ENCODE data around the gene FIP1L1. TPM values are rescaled to one million over a fixed set of nuclear protein-coding genes. Genes with fewer than 3 reads are reported as not detected.

Gene FIP1L1
- total RNA-seq, 1 experiment from 2014 or later = 47.6 TPM

DNA sequence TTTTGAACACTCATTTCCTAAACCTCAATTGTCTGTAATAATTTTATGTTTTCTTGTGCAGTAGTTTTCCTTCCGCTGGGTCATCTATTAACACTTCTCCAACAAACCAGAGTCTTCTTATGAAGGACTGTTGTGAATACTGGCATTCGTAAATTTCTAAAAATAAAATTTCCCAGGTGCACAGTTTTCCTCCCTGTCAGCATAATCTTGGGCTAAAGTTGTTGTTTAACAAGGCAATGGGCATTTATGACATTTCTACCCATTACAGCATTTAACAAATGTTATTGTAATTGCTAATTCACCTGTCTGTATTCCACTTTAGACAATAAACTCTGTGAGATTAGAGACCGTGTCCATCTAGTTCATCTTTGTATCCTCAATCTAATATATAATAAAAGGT is 12.8 kb upstream of the FIP1L1 start:
- ATAC-seq (no peak), DNase-seq (ENCODE audit: low spot score) (no peak)
- H3K4me1 Mint-ChIP-seq = peaks cover 18% of the 10 kb centered on the region
- no peaks in the 10 kb centered on the region for H3K36me3 Mint-ChIP-seq
- H3K27ac Mint-ChIP-seq = no peak overlapping the region
- POLR2A ChIA-PET = no interaction called here
- peak overlapping the region; percentile 90 for H3K4me3 Mint-ChIP-seq
- CTCF ChIA-PET = no interaction called here
- peaks cover 36% of the 10 kb centered on the region for H3K27me3 Mint-ChIP-seq (ENCODE audit: low read depth)
- peaks cover 6% of the 10 kb centered on the region; the same call in 1 of the 2 replicates for H3K9me3 Mint-ChIP-seq
- TF ChIP-seq, protein P1, sequence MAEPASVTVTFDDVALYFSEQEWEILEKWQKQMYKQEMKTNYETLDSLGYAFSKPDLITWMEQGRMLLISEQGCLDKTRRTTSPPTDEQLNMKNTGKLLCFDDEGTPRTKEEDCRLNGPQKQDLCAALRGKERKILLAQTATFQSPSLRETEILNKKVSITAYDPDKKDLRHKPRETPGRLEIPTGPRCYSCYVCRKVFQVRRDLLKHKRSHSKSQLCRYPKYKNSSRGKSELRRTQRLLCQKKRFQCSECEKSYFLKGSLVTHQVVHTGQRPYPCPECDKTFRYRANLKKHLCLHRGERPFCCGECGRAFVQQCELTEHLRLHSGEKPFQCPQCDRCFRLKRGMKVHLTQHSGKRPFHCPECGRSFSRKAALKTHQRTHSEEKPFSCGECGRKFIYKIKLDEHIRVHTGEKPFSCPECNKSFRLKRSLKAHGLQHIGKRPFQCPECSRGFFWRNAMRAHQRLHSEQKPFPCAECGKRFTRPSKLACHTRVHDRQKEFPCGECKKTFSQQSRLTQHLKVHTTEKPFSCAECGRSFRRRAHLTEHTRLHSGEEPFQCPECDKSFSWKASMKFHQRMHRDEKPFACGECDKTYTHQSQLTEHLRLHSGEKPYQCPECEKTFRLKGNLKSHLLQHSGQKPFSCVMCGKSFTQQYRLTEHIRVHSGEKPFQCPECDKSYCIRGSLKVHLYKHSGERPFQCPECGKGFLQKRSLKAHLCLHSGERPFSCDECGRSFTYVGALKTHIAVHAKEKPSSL (CRISPR knock-in tag; conservative IDR thresholded peaks at IDR 0.05) = no peak

DNA sequence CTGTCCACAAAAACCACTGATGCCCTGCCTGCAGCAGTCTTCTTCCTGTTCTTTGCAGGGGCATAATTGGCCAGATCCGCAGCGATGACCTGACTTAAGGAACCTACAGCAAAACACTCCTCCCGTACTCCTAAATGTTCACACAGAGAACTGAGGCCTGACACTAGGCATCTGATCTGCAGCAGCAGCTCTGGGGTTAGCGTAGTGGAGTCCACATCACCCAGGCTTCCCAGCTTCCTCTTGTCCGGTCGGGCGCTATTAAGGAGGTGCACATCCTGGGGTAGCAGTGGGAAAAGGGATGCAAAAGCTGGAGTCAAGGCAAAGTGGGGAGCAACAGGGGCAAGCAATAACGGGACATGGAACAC is 12.3 kb upstream of the FIP1L1 start:
- Mint-ChIP-seq H3K27me3 (ENCODE audit: low read depth) (peaks cover 41% of the 10 kb centered on the region), H3K4me3 (peak overlapping the region; percentile 90), H3K9me3 (peaks cover 6% of the 10 kb centered on the region; the same call in 1 of the 2 replicates), H3K27ac (no peak overlapping the region), H3K36me3 (no peaks in the 10 kb centered on the region), H3K4me1 (peaks cover 18% of the 10 kb centered on the region)
- DNase-seq (ENCODE audit: low spot score) (no peak), ATAC-seq (peak; percentile 40)
- POLR2A ChIA-PET = interaction anchor here (1.0 kb wide), 1 partner anchor 9 kb away, joined by 3 read pairs; no protein-coding TSS in a partner anchor
- CTCF ChIA-PET = interaction anchor here (1.1 kb wide), 1 partner anchor 869 kb away, joined by 3 read pairs; no protein-coding TSS in a partner anchor
- TF ChIP-seq ATF1 (CRISPR knock-in tag; IDR thresholded peaks at IDR 0.05) (no peak), HMGA2 (CRISPR knock-in tag; IDR thresholded peaks at IDR 0.05) (no peak)
- TF ChIP-seq, protein P2, sequence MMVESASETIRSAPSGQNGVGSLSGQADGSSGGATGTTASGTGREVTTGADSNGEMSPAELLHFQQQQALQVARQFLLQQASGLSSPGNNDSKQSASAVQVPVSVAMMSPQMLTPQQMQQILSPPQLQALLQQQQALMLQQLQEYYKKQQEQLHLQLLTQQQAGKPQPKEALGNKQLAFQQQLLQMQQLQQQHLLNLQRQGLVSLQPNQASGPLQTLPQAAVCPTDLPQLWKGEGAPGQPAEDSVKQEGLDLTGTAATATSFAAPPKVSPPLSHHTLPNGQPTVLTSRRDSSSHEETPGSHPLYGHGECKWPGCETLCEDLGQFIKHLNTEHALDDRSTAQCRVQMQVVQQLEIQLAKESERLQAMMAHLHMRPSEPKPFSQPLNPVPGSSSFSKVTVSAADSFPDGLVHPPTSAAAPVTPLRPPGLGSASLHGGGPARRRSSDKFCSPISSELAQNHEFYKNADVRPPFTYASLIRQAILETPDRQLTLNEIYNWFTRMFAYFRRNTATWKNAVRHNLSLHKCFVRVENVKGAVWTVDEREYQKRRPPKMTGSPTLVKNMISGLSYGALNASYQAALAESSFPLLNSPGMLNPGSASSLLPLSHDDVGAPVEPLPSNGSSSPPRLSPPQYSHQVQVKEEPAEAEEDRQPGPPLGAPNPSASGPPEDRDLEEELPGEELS (CRISPR knock-in tag; IDR thresholded peaks at IDR 0.05) = no peak
- TF ChIP-seq, protein P3, sequence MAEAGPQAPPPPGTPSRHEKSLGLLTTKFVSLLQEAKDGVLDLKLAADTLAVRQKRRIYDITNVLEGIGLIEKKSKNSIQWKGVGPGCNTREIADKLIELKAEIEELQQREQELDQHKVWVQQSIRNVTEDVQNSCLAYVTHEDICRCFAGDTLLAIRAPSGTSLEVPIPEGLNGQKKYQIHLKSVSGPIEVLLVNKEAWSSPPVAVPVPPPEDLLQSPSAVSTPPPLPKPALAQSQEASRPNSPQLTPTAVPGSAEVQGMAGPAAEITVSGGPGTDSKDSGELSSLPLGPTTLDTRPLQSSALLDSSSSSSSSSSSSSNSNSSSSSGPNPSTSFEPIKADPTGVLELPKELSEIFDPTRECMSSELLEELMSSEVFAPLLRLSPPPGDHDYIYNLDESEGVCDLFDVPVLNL (CRISPR knock-in tag; IDR thresholded peaks at IDR 0.05; ENCODE audit: borderline replicate concordance, low read depth) = no peak
- TF ChIP-seq, protein P4, sequence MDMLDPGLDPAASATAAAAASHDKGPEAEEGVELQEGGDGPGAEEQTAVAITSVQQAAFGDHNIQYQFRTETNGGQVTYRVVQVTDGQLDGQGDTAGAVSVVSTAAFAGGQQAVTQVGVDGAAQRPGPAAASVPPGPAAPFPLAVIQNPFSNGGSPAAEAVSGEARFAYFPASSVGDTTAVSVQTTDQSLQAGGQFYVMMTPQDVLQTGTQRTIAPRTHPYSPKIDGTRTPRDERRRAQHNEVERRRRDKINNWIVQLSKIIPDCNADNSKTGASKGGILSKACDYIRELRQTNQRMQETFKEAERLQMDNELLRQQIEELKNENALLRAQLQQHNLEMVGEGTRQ (CRISPR knock-in tag; IDR thresholded peaks at IDR 0.05) = no peak
- TF ChIP-seq, protein P5, sequence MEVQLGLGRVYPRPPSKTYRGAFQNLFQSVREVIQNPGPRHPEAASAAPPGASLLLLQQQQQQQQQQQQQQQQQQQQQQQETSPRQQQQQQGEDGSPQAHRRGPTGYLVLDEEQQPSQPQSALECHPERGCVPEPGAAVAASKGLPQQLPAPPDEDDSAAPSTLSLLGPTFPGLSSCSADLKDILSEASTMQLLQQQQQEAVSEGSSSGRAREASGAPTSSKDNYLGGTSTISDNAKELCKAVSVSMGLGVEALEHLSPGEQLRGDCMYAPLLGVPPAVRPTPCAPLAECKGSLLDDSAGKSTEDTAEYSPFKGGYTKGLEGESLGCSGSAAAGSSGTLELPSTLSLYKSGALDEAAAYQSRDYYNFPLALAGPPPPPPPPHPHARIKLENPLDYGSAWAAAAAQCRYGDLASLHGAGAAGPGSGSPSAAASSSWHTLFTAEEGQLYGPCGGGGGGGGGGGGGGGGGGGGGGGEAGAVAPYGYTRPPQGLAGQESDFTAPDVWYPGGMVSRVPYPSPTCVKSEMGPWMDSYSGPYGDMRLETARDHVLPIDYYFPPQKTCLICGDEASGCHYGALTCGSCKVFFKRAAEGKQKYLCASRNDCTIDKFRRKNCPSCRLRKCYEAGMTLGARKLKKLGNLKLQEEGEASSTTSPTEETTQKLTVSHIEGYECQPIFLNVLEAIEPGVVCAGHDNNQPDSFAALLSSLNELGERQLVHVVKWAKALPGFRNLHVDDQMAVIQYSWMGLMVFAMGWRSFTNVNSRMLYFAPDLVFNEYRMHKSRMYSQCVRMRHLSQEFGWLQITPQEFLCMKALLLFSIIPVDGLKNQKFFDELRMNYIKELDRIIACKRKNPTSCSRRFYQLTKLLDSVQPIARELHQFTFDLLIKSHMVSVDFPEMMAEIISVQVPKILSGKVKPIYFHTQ (CRISPR knock-in tag; IDR thresholded peaks at IDR 0.05) = no peak

DNA sequence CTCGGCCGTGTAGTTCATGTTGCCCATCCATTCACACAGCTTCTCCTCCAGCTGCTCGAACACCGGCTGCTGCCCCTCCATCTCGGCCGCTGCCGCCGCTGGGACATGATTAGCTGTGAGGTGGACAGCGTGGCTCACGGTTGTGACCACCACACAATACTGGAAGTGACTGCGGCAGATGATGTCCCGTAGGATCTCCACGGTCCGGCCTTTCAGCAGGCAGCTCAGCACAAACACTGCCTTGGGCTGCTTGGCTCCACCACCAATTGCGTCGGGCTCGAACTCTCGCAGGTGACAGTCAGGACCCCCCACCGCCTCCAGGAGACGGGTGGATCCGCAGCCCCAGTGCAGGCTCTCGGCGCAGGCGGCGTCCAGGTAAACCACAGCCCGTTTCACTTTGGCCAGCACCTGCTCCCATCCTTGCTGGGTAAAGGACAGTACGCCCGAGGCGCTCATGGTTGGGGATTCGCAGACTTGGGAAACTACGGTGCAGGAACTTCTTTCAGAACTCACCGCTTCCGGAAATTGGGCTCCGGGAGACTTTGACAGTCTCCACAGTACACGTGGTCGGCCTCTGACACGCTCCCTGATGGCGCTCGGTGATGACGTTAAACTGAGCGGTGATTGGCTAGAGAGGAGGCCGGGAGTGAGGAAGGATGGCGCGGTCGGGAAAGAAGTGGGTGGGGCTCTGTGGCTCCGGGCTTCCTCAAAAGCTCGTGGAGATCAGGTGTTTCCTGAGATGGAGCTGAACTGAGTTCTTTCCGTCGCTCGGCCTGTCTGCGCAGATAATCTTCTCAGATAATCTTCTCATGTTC is 11.7 kb upstream of the FIP1L1 start, which contains the start of gene SCFD2:
SCFD2 (minus strand) TSS at position 576 of the 815 bp plus-strand sequence.
- POLR2A ChIA-PET = interaction anchor here (1.0 kb wide), 1 partner anchor 9 kb away, joined by 3 read pairs; no protein-coding TSS in a partner anchor
- no peaks in the 10 kb centered on the region for H3K36me3 Mint-ChIP-seq
- peak within 1 kb of the TSS; percentile 93 for H3K27ac Mint-ChIP-seq
- H3K9me3 Mint-ChIP-seq = peaks cover 6% of the 10 kb centered on the region; the same call in 1 of the 2 replicates
- ATAC-seq = peak; percentile 95
- DNase-seq (ENCODE audit: low spot score) = peak; percentile 97
- H3K4me1 Mint-ChIP-seq = peaks cover 18% of the 10 kb centered on the region
- H3K4me3 Mint-ChIP-seq = peak within 1 kb of the TSS; percentile 90
- H3K27me3 Mint-ChIP-seq (ENCODE audit: low read depth) = peaks cover 47% of the 10 kb centered on the region
- CTCF ChIA-PET = interaction anchor here (1.0 to 1.1 kb wide), 3 partner anchors 52 to 869 kb away, joined by 3 to 4 read pairs (median 3); no protein-coding TSS in a partner anchor
- TF ChIP-seq ATF1 (CRISPR knock-in tag; IDR thresholded peaks at IDR 0.05) (no peak), ZNF396 (CRISPR knock-in tag; IDR thresholded peaks at IDR 0.05; ENCODE audit: borderline replicate concordance) (no peak), GRHL2 (CRISPR knock-in tag; IDR thresholded peaks at IDR 0.05; ENCODE audit: insufficient replicate concordance, severe bottlenecking) (no peak), SOX15 (CRISPR knock-in tag; IDR thresholded peaks at IDR 0.05) (no peak), RELA (CRISPR knock-in tag; IDR thresholded peaks at IDR 0.05; ENCODE audit: borderline replicate concordance) (no peak), ZNF263 (CRISPR knock-in tag; IDR thresholded peaks at IDR 0.05; ENCODE audit: low read depth) (no peak), SMAD4 (CRISPR knock-in tag; IDR thresholded peaks at IDR 0.05) (no peak), ZNF232 (CRISPR knock-in tag; IDR thresholded peaks at IDR 0.05) (0 out of 2 replicates have a peak, but pooled peaks have one; percentile 50)
- TF ChIP-seq, protein P6, sequence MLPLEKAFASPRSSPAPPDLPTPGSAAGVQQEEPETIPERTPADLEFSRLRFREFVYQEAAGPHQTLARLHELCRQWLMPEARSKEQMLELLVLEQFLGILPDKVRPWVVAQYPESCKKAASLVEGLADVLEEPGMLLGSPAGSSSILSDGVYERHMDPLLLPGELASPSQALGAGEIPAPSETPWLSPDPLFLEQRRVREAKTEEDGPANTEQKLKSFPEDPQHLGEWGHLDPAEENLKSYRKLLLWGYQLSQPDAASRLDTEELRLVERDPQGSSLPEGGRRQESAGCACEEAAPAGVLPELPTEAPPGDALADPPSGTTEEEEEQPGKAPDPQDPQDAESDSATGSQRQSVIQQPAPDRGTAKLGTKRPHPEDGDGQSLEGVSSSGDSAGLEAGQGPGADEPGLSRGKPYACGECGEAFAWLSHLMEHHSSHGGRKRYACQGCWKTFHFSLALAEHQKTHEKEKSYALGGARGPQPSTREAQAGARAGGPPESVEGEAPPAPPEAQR (CRISPR knock-in tag; IDR thresholded peaks at IDR 0.05) = no peak
- TF ChIP-seq, protein P7, sequence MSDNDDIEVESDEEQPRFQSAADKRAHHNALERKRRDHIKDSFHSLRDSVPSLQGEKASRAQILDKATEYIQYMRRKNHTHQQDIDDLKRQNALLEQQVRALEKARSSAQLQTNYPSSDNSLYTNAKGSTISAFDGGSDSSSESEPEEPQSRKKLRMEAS (CRISPR knock-in tag; IDR thresholded peaks at IDR 0.05) = peak; percentile 98
- TF ChIP-seq, protein P8, sequence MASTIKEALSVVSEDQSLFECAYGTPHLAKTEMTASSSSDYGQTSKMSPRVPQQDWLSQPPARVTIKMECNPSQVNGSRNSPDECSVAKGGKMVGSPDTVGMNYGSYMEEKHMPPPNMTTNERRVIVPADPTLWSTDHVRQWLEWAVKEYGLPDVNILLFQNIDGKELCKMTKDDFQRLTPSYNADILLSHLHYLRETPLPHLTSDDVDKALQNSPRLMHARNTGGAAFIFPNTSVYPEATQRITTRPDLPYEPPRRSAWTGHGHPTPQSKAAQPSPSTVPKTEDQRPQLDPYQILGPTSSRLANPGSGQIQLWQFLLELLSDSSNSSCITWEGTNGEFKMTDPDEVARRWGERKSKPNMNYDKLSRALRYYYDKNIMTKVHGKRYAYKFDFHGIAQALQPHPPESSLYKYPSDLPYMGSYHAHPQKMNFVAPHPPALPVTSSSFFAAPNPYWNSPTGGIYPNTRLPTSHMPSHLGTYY (CRISPR knock-in tag; IDR thresholded peaks at IDR 0.05) = no peak

Measured in WTC11 (cell line).